Hippocampal formation (tissue), 2 donors: ENCODE data around the gene DISP2.

Experiments
- DNase-seq, 2 donors: peaks; one replicate each; lab custom pipeline; 2025; lab: John Stamatoyannopoulos, UW

The DISP2 gene

GRCh38 chr15:40357723-40358470 lies at the start of gene DISP2:
DISP2 (plus strand) TSS chr15:40358219; CDS start chr15:40358322, 103 bp downstream.
- DNase-seq = peak; percentile 84 to 86

- DNase-seq = no peak
Measured at GRCh38 chr15:40309344-40309862, 48.6 kb upstream of the DISP2 start.

DNA sequence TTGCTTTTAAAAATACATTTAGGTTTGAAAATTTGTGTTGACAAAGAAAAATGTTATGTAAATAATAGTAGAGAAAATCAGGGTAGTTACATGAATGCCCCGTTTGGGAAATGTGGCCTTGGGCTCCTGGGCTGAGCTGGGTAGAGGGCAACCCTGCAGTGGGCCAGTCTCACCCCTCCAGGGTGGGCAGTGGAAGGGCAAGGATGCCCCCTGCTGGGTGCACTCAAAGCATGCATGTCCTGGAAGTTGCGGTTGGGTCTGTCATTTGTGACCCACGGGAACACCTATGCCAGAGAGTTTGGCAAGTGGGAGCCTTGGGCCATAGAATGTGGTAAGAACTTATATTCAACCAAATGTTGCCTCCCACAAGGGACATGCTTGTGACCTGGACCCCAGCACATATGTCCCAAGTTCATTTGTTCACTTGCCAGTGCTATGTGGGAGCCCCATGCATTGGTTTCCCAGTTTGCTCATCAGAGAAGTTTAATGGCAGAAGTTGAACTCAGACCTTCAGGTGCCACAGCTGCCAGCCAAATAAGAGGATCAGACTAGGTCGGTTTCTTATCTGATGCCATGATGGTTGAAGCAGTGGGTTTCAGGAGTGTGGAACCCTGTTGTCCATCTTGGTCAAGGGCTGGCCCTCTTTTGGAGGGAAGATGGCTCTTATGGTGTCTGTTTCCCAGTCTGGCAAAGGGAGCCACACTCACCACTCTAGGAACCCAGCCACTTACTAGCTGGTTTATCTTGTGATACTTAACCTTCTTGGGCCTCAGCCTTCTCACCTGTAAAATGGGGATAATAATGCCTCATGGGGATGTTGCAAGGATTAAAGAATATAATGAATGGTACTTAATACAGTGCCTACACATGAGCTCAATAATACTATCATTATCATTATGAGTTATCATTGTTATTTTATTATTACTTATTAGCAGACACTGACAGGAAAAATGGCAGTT lies 47.7 kb upstream of the DISP2 start:
- no peak for DNase-seq

GRCh38 chr15:40310993-40311392 lies 47.0 kb upstream of the DISP2 start:
- DNase-seq = no peak

DNA sequence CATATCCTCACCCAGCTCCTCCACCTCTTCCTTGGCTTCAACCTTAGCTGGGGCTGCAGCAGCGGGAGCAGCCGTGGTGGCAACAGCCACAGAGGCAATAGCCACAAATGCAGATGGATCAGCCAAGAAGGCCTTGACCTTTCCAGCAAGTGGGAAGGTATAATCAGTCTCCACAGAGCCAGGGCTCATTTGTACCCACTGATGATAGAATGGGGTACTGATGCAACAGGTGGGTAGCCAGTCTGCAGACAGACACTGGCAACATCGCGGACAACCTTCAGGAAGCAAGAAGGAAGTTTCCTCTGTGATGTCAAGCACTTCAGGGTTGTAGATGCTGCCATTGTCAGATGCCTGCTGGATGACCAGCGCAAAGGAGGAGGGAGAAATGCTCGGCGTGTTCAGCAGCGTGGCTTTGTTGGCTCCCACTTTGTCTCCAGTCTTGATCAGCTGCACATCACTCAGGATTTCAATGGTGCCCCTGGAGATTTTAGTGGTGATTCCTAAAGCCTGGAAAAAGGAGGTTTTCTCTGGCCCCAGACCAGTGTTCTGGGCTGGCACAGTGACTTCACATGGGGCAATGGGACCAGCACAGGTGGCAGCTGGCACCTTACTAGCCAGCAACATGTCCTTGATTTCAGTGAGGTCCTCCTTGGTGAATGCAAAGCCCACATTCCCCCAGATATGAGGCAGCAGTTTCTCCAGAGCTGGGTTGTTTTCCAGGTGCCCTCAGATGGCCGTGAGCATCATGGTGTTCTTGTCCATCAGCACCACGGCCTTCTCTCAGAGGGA lies 45.5 kb upstream of the DISP2 start:
- no peak for DNase-seq

- peak in 1 of 2 donors; percentile 17 for DNase-seq
Measured at GRCh38 chr15:40313531-40314398, 44.3 kb upstream of the DISP2 start.

DNA sequence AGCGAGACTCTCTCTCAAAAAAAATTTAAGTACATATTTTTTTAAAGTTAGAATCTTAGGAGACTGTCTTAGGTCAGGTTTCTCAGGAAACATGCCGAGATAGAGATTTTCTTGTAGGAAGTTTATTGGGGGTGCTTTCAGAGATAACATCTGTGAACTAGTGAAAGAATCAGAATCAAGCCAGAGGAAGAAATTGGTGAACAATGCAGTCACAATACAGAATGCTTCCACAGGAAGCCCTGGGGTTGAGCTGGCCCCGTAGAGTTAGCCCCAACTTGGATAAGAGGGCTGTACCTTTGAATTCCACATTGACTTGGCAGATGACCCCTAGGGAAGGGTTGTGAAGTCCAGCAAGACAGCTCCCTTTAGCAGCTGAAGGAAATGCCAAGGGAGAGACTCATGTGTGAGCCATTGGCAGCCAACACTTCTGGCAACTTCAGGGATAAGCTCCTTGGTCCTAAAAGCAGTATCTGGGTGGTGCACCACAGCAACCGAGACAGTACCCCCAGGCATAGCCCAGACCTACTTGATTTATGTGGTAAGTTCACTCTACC lies 43.2 kb upstream of the DISP2 start:
- no peak for DNase-seq

DNA sequence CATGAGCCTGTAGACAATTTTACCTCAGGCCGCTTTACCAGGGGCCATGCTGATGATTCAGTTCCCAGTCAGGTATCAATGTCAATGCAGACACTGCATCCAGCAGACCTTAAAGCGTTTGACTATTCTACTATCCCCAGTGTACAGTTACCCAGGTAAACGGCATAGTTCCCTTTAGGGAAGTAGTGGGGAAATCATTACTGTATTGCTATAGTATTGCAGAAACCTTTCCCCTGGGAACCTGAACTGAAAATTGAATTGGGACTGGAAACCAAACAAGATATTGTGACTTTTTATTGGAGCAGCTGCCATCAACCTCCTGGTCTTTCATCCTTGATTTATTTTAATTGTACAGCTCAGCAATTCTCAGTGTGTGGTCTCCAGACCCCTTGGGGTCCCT lies 41.1 kb upstream of the DISP2 start:
- no peak for DNase-seq

- no peak for DNase-seq
Measured at GRCh38 chr15:40317580-40317979, 40.4 kb upstream of the DISP2 start.

- DNase-seq = no peak
Measured at GRCh38 chr15:40320409-40320808, 37.6 kb upstream of the DISP2 start.

DNA sequence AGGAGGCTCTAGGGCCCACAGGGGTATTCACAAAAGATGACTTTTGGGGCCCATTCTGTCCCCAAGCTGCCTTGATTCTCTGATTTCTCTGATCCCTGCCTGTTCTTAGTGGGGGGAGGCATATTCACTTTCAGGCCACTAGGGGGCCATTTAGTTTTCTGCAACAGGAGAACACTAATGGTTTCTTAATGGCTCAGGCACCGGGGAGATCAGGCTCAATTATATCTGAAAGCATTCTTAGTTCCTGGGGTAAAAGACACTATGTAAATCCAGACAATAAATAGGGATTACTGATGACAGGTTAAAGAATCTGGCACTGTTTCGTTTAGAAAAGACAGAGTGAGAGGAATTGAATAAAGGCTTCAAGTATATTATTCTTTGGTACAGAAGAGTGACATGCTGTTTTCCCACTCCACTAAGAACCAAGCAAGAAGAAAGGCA lies 37.1 kb upstream of the DISP2 start:
- DNase-seq = peak; percentile 24 to 86

- no peak for DNase-seq
Measured at GRCh38 chr15:40322531-40323238, 35.3 kb upstream of the DISP2 start.

DNA sequence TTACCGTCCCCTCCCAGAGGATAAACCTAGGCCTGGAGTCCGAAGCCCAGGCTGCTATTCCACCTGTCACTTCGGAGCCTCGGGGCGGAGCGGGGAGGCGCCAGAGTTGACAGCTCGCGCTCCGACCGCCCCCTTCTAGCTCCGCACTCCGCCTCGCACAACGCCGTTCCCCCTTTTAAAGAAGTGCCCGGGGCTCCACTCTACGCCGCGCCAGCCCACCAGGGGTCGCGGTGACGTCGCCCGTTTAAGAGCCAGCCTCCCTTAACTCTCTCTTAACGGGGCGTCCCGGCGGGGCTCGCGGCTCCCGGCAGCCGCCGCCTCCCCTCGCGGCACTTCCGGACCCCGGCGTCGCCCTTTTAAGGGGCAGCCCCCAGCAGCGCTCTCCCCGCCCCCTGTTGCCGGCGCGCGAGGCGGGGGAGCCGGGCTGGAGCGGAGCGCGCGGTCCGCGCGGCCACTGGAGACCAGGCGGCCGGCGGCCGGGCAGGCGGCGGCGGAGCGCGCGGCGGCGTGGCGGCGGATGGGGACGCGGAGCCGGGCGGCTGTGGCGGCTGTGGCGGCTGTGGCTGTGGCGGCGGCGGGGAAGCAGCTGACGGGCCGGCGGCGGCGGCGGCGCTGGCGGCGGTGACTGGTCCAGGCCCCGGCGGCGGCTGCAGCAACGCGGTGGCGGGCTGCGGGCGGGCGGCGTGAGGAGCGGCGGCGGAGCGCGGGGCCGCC lies 34.6 kb upstream of the DISP2 start, which contains the start of gene INAFM2:
Gene INAFM2, plus strand, starts transcription at position 454 of the 714 bp plus-strand sequence. CDS start 364 bp downstream, outside the sequence.
- peak; percentile 77 to 83 for DNase-seq

DNA sequence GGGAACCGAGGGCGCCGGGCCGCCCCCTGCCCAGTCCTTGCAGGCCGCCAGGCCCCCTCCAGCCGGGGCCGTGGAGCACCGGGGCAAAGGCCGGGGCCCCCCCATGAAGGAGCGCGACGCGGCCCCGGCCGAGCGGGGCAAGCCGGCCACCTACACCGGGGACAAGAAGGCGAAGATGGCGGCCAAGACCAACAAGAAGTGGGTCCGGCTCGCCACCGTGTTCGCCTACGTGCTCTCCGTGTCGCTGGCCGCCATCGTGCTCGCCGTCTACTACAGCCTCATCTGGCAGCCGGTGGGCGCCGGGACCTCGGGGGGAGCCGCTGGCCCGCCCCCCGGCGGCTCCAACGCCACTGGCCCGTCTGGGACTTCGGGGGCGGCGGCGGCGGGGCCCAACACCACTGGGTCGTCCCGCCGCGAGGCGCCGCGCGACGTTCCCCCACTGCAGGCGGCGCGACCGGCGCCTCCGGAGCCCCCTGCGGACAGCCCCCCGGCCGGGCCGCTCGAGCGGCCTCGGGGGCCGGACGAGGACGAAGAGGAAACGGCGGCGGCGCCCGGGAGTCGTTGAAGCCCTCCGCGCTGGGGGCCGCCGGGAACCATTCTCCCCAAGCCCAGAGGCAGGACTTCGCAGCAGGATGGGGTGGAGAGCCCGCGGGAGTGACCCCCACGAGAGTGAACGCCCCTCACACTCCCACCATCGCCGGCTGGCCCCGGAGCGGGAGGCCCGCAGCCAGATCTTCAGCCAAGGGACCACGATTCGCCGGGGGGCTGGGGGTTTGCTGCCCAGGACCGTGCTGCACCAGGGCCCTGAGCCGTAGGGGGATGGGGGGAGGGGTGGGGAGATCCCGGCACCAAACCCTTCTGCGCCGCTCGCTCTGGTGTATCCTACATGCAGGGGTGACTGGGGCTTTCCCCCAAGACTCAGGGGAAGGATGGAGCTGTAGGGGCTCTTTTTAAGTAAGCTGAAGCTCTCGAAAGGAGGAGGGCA lies 33.8 kb upstream of the DISP2 start:
- peak in 1 of 2 donors; percentile 33 for DNase-seq

- no peak for DNase-seq
Measured at GRCh38 chr15:40325188-40325587, 32.8 kb upstream of the DISP2 start.

- no peak for DNase-seq
Measured at GRCh38 chr15:40325700-40326099, 32.3 kb upstream of the DISP2 start.

- DNase-seq = no peak
Measured at GRCh38 chr15:40327457-40327856, 30.6 kb upstream of the DISP2 start.

- DNase-seq = no peak
Measured at GRCh38 chr15:40328176-40328575, 29.8 kb upstream of the DISP2 start.
